IMR-90 (cell line): ENCODE results near the gene DPPA5. TPM values are rescaled to one million over a fixed set of nuclear protein-coding genes. Genes with fewer than 3 reads are reported as not detected.

Source experiments
- ATAC-seq: fragments of 200-7000 bp; cut with Tn5 transposase; 2 replicates; pipeline ENCODE4 v1.9.1; 2020; ENCODE audit warnings: low read depth, mild to moderate bottlenecking, moderate library complexity
- BruUV-seq: library from RNA; stranded (reverse); fragments of 400-500 nt; replicated peaks from 2 replicates; lab custom pipeline; 2021; lab: Mats Ljungman, UMichigan
- CTCF ChIA-PET: fragments of 300-600 bp; formaldehyde crosslinking; extraction: SDS; loops from one replicate; lab custom pipeline; 2021; ENCODE audit warnings: antibody characterized with exemption; lab: Yijun Ruan, JAX
- POLR2A ChIA-PET: fragments of 300-600 bp; sonication (Branson Sonifier 250); formaldehyde crosslinking; loops from one replicate; lab custom pipeline; 2022; ENCODE audit warnings: antibody characterized with exemption; ENCODE audit not compliant: unreplicated experiment; lab: Charles Lee
- DNase-seq: peaks from one replicate; pipeline ENCODE4 v3.0.0; 2013
- H2AFZ ChIP-seq: replicated peaks from 2 replicates; pipeline ENCODE3; 2013; ENCODE audit warnings: low read length, mild to moderate bottlenecking; ENCODE audit not compliant: poor library complexity
- H2AK5ac ChIP-seq: 2 replicates; pipeline ENCODE4 v1.6.1; 2013; ENCODE audit warnings: low read depth, low read length, inconsistent platforms
- H2AK9ac ChIP-seq: replicated peaks from 2 replicates; pipeline ENCODE3; 2013; ENCODE audit warnings: mild to moderate bottlenecking, low read depth, low read length, moderate library complexity; ENCODE audit not compliant: poor library complexity
- H2BK120ac ChIP-seq: 2 replicates; pipeline ENCODE4 v1.6.1; 2013; ENCODE audit warnings: low read depth, low read length, inconsistent platforms
- H2BK15ac ChIP-seq: 3 replicates; pipeline ENCODE4 v1.6.1; 2013; ENCODE audit warnings: low read depth, low read length, inconsistent platforms
- H2BK20ac ChIP-seq: 2 replicates; pipeline ENCODE4 v1.6.1; 2013; ENCODE audit warnings: low read depth, mild to moderate bottlenecking, inconsistent platforms, low read length, moderate library complexity
- H2BK5ac ChIP-seq: 2 replicates; pipeline ENCODE4 v1.6.1; 2013; ENCODE audit warnings: mild to moderate bottlenecking, low read depth, low read length, inconsistent platforms; ENCODE audit not compliant: poor library complexity, severe bottlenecking
- H3K14ac ChIP-seq: replicated peaks from 2 replicates; pipeline ENCODE4 v1.6.1; 2013; ENCODE audit warnings: low read depth, low read length, inconsistent platforms
- H3K18ac ChIP-seq: 2 replicates; pipeline ENCODE4 v1.6.1; 2013; ENCODE audit warnings: low read depth, low read length, control low read depth
- H3K23ac ChIP-seq: 2 replicates; pipeline ENCODE4 v1.6.1; 2013; ENCODE audit warnings: low read depth, low read length, inconsistent platforms
- H3K27ac ChIP-seq: 2 replicates; pipeline ENCODE4 v1.5.1; 2013; ENCODE audit warnings: mild to moderate bottlenecking, control low read depth, low read length; ENCODE audit not compliant: insufficient read depth
- H3K27me3 ChIP-seq: 2 replicates; pipeline ENCODE4 v1.6.1; 2013; ENCODE audit warnings: low read length; ENCODE audit not compliant: control insufficient read depth, insufficient read depth
- H3K36me3 ChIP-seq: 2 replicates; pipeline ENCODE4 v1.6.1; 2013; ENCODE audit warnings: low read length, mixed read lengths; ENCODE audit not compliant: control insufficient read depth, insufficient read depth
- H3K4ac ChIP-seq: 2 replicates; pipeline ENCODE4 v1.6.1; 2013; ENCODE audit warnings: low read depth, low read length, inconsistent platforms
- H3K4me1 ChIP-seq: 2 replicates; pipeline ENCODE4 v1.6.1; 2013; ENCODE audit warnings: low read length, mixed read lengths; ENCODE audit not compliant: control insufficient read depth, insufficient read depth
- H3K4me2 ChIP-seq: 2 replicates; pipeline ENCODE4 v1.6.1; 2013; ENCODE audit warnings: low read depth, mild to moderate bottlenecking, control low read depth, low read length, moderate library complexity
- H3K4me3 ChIP-seq: 2 replicates; pipeline ENCODE4 v1.5.1; 2013; ENCODE audit warnings: low read depth, mild to moderate bottlenecking, control low read depth, low read length, moderate library complexity; ENCODE audit not compliant: insufficient read depth
- H3K56ac ChIP-seq: 2 replicates; pipeline ENCODE4 v1.6.1; 2013; ENCODE audit warnings: low read length, inconsistent platforms; ENCODE audit not compliant: insufficient read depth; ENCODE audit errors: extremely low read depth
- H3K79me1 ChIP-seq, 2 experiments: 2 replicates each; pipeline ENCODE4 v1.6.1; 2013; ENCODE audit warnings: low read length in 2 of 2, inconsistent platforms in 1 of 2, low read depth in 1 of 2
- H3K9ac ChIP-seq: 2 replicates; pipeline ENCODE4 v1.6.1; 2013; ENCODE audit warnings: low read depth, low read length, control low read depth
- H3K9me1 ChIP-seq: 2 replicates; pipeline ENCODE4 v1.6.1; 2013; ENCODE audit warnings: low read length, inconsistent platforms; ENCODE audit not compliant: insufficient read depth
- H3K9me3 ChIP-seq: 2 replicates; pipeline ENCODE4 v1.6.1; 2013; ENCODE audit warnings: low read length; ENCODE audit not compliant: control insufficient read depth, insufficient read depth
- H4K20me1 ChIP-seq: 2 replicates; pipeline ENCODE4 v1.6.1; 2013; ENCODE audit warnings: low read length, inconsistent platforms; ENCODE audit not compliant: insufficient read depth
- H4K5ac ChIP-seq: 2 replicates; pipeline ENCODE4 v1.6.1; 2013; ENCODE audit warnings: mild to moderate bottlenecking, low read depth, low read length, control low read depth
- H4K8ac ChIP-seq, 2 experiments: 2 replicates each; pipeline ENCODE4 v1.6.1; 2013; ENCODE audit warnings: low read depth in 2 of 2, low read length in 2 of 2, control low read depth in 1 of 2, inconsistent platforms in 1 of 2
- H4K91ac ChIP-seq: 2 replicates; pipeline ENCODE4 v1.6.1; 2013; ENCODE audit warnings: low read depth, low read length, inconsistent platforms; ENCODE audit not compliant: insufficient read depth
- CEBPB ChIP-seq: IDR thresholded peaks from 2 replicates; pipeline ENCODE4 v1.6.1; 2012; ENCODE audit warnings: low read depth, low read length, improper control_type of control experiment
- FOS ChIP-seq: fragments of 150-350 bp; IDR thresholded peaks from 2 replicates; pipeline ENCODE4 v1.6.1; 2016; ENCODE audit warnings: low read depth, low read length
- MAFK ChIP-seq: IDR thresholded peaks from 2 replicates; pipeline ENCODE4 v1.6.1; 2012; ENCODE audit warnings: low read depth, low read length, improper control_type of control experiment
- MAZ ChIP-seq: IDR thresholded peaks from 2 replicates; pipeline ENCODE4 v1.6.1; 2012; ENCODE audit warnings: low read depth, mild to moderate bottlenecking, low read length, improper control_type of control experiment, moderate library complexity, borderline replicate concordance
- POLR2A ChIP-seq: IDR thresholded peaks from 2 replicates; pipeline ENCODE4 v1.6.1; 2012; ENCODE audit warnings: mild to moderate bottlenecking, low read depth, low read length
- RCOR1 ChIP-seq: IDR thresholded peaks from 2 replicates; pipeline ENCODE4 v1.6.1; 2012; ENCODE audit warnings: mild to moderate bottlenecking, low read length, improper control_type of control experiment; ENCODE audit not compliant: insufficient replicate concordance
- RFX5 ChIP-seq: IDR thresholded peaks from 2 replicates; pipeline ENCODE4 v1.8.0; 2012; ENCODE audit warnings: low read depth, mild to moderate bottlenecking, low read length, moderate library complexity
- SMC3 ChIP-seq: fragments of 150-350 bp; IDR thresholded peaks from 2 replicates; pipeline ENCODE4 v1.6.1; 2016; ENCODE audit warnings: low read depth, mild to moderate bottlenecking, antibody characterized with exemption, low read length, moderate library complexity
- USF2 ChIP-seq: fragments of 150-350 bp; IDR thresholded peaks from 2 replicates; pipeline ENCODE4 v1.6.1; 2017; ENCODE audit warnings: mild to moderate bottlenecking, antibody characterized with exemption, low read length, low read depth
- WGBS, 2 experiments: methylation state at CpG; one replicate each; pipeline versions ENCODE4 v1.1.5 to v1.1.7; 2013; ENCODE audit warnings: missing lambda C conversion rate in 2 of 2; ENCODE audit not compliant: insufficient read length in 1 of 2; ENCODE audit errors: extremely low coverage in 2 of 2; 5-methylcytosine and 5-hydroxymethylcytosine counted together
- dilution Hi-C: fragments of 300-500 bp; cut with HindIII; formaldehyde crosslinking; loops from one replicate; pipeline ENCODE4 v1.14.3; 2018; ENCODE audit warnings: low sequenced_read_pairs; ENCODE audit not compliant: unreplicated experiment
- in situ Hi-C: fragments of 300-500 bp; cut with MboI; formaldehyde crosslinking; loops from 3 replicates; pipeline ENCODE4 v1.14.3; 2019; ENCODE audit warnings: low sequenced_read_pairs, inconsistent platforms, mixed read lengths
- intact Hi-C: fragments of 100-400 bp; cut with micrococcal nuclease; formaldehyde crosslinking; loops from 2 replicates; pipeline ENCODE4 v1.10.0; 2022
- polyA plus RNA-seq, 3 experiments: library from polyadenylated mRNA; depleted of rRNA; stranded (reverse); fragments of >200 nt; gene quantifications; 2 replicates each; pipeline ENCODE4 v1.2.3, GENCODE V29; 2012; ENCODE audit warnings: low replicate concordance in 1 of 3
- total RNA-seq: library from RNA; depleted of rRNA; stranded (reverse); fragments of >200 nt; gene quantifications from 2 replicates; pipeline ENCODE4 v1.2.3, GENCODE V29; 2012

Gene DPPA5
- total and polyA plus RNA-seq, 2 of the 4 experiments (the other 2 are of a cell fraction), result not detected

GRCh38 chr6:73325656-73326055, 28.4 kb downstream of the DPPA5 start:
- no peak overlapping the region for H2BK20ac ChIP-seq
- H3K18ac ChIP-seq, result no peak overlapping the region
- H3K79me1 ChIP-seq, result no peaks in the 10 kb centered on the region
- H3K9ac ChIP-seq, result no peak overlapping the region
- H2BK5ac ChIP-seq, result no peak overlapping the region
- H2AFZ ChIP-seq, result no peak overlapping the region
- H4K8ac ChIP-seq, result no peak overlapping the region
- in situ Hi-C loops, result loop anchor here (25.0 kb wide), 1 partner anchor 913 kb away; no protein-coding TSS in a partner anchor
- H4K91ac ChIP-seq, result no peak overlapping the region
- ChIA-PET CTCF (interaction anchor here (1.3 to 1.9 kb wide), 2 partner anchors 10 to 40 kb away, joined by 3 to 7 read pairs; no protein-coding TSS in a partner anchor), POLR2A (no interaction called here)
- no peaks in the 10 kb centered on the region for H3K9me3 ChIP-seq
- no peaks in the 10 kb centered on the region for H3K36me3 ChIP-seq
- BruUV-seq, result no TSS peak
- no peak overlapping the region for H3K56ac ChIP-seq
- intact Hi-C loops, result loop anchor here (1.0 to 5.0 kb wide), 4 partner anchors 40 to 913 kb away; no protein-coding TSS in a partner anchor
- ATAC-seq, result no peak
- H3K27me3 ChIP-seq, result 0 out of 2 replicates have a peak, but pooled peaks cover 3% of the 10 kb centered on the region
- no peak overlapping the region for H2AK5ac ChIP-seq
- no peak overlapping the region for H3K23ac ChIP-seq
- no peak for DNase-seq
- no peaks in the 10 kb centered on the region; the same call in 1 of the 2 replicates for H3K9me1 ChIP-seq
- WGBS, 2 experiments, result no CpG with 5 or more reads among the region's 3 CpGs
- TF ChIP-seq RFX5 (no peak), POLR2A (no peak), USF2 (no peak), MAFK (no peak), SMC3 (no peak), RCOR1 (no peak), MAZ (no peak), CEBPB (no peak), FOS (no peak)
- H2BK15ac ChIP-seq, result no peak overlapping the region
- H3K14ac ChIP-seq, result no peak overlapping the region
- H3K4me2 ChIP-seq, result no peak overlapping the region
- dilution Hi-C loops, result no loop called here
- no peaks in the 10 kb centered on the region for H3K4me1 ChIP-seq
- no peak overlapping the region for H3K4ac ChIP-seq
- H2AK9ac ChIP-seq, result no peak overlapping the region
- no peaks in the 10 kb centered on the region for H4K20me1 ChIP-seq
- no peak overlapping the region for H3K27ac ChIP-seq
- no peak overlapping the region for H2BK120ac ChIP-seq
- H4K5ac ChIP-seq, result no peak overlapping the region
- no peak overlapping the region for H3K4me3 ChIP-seq
